ENCODE measurements around the gene PNLIPRP2. TPM values are rescaled to one million over a fixed set of nuclear protein-coding genes. Genes with fewer than 3 reads are reported as not detected.

The PNLIPRP2 gene
- total and polyA plus RNA-seq, 2 donors: 0.25 TPM; not detected in 1

DNA sequence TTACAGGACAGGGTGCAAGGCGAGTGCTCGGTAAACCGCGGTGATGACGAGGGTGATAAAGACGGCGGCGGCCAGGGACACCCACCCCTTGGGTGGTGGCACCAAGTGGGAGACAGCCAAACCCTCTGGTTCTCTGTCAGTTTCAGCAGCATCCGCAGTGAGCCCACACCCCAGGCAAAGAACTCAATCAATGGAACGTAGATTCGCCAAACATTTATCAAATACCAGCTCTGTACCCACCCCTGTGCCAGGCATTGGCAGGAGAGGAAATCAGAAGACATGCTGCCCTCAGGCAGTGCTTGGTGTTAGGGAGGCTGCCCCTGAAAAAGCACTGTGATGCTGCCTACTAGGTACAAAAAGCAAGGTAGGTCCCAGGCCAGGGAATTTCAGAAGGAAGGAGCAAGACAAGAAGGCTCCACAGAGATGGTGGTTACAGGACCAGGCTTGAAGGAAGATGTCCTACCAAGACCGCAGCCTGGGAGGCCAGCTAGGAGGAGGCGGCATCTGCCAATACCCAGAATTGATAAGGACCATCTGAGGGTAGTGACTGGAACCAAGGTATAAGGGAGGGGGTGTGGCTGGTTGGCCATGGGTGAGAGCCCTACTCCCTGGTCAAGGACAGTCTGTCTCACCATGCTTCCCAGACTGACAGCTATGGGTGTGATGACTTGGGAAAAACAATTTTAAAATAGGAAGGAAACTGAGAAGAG lies 10.2 kb upstream of the PNLIPRP2 start:
- H3K4me1 ChIP-seq (ENCODE audit: control insufficient read depth in 2 of 2, insufficient read depth in 2 of 2, low read length in 2 of 2): no peaks in the 10 kb centered on the region
- H3K27ac ChIP-seq (ENCODE audit: low read depth in 1 of 2, low read length in 1 of 2): no peak overlapping the region
- no peaks in the 10 kb centered on the region for H3K36me3 ChIP-seq (ENCODE audit: control insufficient read depth in 2 of 2, insufficient read depth in 2 of 2, low read length in 1 of 2)
- H3K9me3 ChIP-seq (ENCODE audit: control insufficient read depth in 2 of 2, insufficient read depth in 1 of 2, low read length in 1 of 2): peaks cover 0 to 1% of the 10 kb centered on the region in 2 donors
- peaks cover 7 to 21% of the 10 kb centered on the region in 2 donors for H3K27me3 ChIP-seq (ENCODE audit: control insufficient read depth in 2 of 2, insufficient read depth in 1 of 2, low read length in 1 of 2)
- WGBS: 96% methylated on average over 13 of the region's 13 CpGs
- DNase-seq (ENCODE audit: low read depth in 6 of 9, low spot score in 9 of 9): no peak
- no peak overlapping the region for H3K4me3 ChIP-seq (ENCODE audit: low read length in 2 of 2)

DNA sequence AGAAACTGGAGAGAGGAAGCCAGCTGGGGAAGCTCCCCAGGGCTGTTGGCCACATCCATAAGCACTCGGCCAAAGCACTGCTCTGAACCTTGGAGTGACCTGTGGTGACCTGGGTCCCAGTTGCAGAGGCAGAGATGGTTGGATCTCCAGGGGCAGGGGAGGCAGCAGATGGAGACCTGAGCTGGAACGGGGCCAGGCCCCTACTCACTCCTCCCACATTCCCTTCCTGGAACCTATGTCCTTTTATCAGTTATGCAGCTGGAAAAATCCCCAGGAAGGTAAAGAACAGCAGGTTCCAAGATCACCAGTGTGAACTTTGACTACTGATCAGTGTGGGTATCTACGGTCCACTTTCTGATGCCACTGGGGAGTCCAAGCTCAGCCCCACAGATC lies 9.6 kb upstream of the PNLIPRP2 start:
- DNase-seq (ENCODE audit: low read depth in 6 of 9, low spot score in 9 of 9): no peak
- peaks cover 7 to 21% of the 10 kb centered on the region in 2 donors for H3K27me3 ChIP-seq (ENCODE audit: control insufficient read depth in 2 of 2, insufficient read depth in 1 of 2, low read length in 1 of 2)
- H3K36me3 ChIP-seq (ENCODE audit: control insufficient read depth in 2 of 2, insufficient read depth in 2 of 2, low read length in 1 of 2): no peaks in the 10 kb centered on the region
- H3K4me1 ChIP-seq (ENCODE audit: control insufficient read depth in 2 of 2, insufficient read depth in 2 of 2, low read length in 2 of 2): no peaks in the 10 kb centered on the region
- 88% methylated on average over 3 of the region's 3 CpGs for WGBS
- H3K27ac ChIP-seq (ENCODE audit: low read depth in 1 of 2, low read length in 1 of 2): no peak overlapping the region
- H3K9me3 ChIP-seq (ENCODE audit: control insufficient read depth in 2 of 2, insufficient read depth in 1 of 2, low read length in 1 of 2): peaks cover 0 to 1% of the 10 kb centered on the region in 2 donors
- no peak overlapping the region for H3K4me3 ChIP-seq (ENCODE audit: low read length in 2 of 2)

DNA sequence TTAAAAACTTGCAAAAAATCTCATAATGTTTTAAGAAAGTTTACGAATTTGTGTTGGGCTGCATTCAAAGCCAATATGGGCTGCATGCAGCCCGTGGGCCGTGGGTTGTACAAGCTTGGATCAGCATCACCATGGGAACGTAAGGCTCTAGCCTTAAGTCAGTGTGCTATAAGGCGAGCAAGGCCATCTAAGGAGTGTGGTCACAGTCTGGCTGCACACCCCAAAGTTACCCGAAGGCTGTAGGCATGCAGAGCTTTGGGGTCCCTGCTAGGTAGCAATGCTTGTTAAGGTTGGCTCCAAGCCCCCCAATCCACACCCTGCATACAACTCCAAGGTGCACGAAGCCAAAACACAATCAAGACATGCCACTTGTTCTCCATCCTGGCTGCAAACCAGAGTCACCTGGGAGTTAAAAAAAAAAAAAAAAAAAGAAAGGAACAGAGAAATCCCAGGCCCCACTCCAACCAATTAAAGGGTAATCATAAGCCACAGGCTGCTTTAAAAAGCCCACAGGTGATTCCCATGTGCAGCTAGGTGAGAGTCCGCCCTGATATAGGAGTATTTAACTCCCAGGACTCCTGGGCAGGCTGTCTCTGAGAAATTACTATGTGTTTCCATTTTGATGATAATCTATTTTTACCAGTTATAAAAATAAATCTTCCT lies 8.5 kb upstream of the PNLIPRP2 start:
- Histone ChIP-seq H3K27ac (ENCODE audit: low read depth in 1 of 2, low read length in 1 of 2) (no peak overlapping the region), H3K27me3 (ENCODE audit: control insufficient read depth in 2 of 2, insufficient read depth in 1 of 2, low read length in 1 of 2) (peaks cover 7 to 21% of the 10 kb centered on the region in 2 donors), H3K4me3 (ENCODE audit: low read length in 2 of 2) (no peak overlapping the region), H3K4me1 (ENCODE audit: control insufficient read depth in 2 of 2, insufficient read depth in 2 of 2, low read length in 2 of 2) (no peaks in the 10 kb centered on the region), H3K9me3 (ENCODE audit: control insufficient read depth in 2 of 2, insufficient read depth in 1 of 2, low read length in 1 of 2) (peaks cover 0 to 1% of the 10 kb centered on the region in 2 donors), H3K36me3 (ENCODE audit: control insufficient read depth in 2 of 2, insufficient read depth in 2 of 2, low read length in 1 of 2) (no peaks in the 10 kb centered on the region)
- no peak for DNase-seq (ENCODE audit: low read depth in 6 of 9, low spot score in 9 of 9)
- 94% methylated on average over 8 of the region's 8 CpGs for WGBS

DNA sequence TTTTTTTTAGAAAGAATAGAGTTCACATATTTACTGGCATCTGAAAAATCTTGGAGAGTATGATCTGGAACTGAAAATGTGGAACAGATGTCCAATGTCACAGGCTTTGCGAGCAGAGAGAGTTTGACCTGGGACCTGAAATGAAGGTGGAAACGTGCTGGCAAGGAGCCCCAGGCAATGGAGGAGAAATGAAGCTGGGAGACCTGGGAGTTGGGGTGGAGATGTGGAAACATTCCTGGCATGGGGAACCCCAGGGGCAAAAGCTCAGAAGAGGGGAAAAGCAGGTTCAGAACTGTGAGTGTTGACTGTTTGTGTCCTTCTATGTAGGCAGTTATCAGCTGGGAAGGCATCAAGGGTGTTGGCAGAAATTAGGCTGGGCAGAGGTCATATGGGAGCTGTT lies 7.3 kb upstream of the PNLIPRP2 start:
- peaks cover 7 to 19% of the 10 kb centered on the region in 2 donors for H3K27me3 ChIP-seq (ENCODE audit: control insufficient read depth in 2 of 2, insufficient read depth in 1 of 2, low read length in 1 of 2)
- no peak overlapping the region for H3K27ac ChIP-seq (ENCODE audit: low read depth in 1 of 2, low read length in 1 of 2)
- peaks cover 0 to 1% of the 10 kb centered on the region in 2 donors for H3K9me3 ChIP-seq (ENCODE audit: control insufficient read depth in 2 of 2, insufficient read depth in 1 of 2, low read length in 1 of 2)
- no peak for DNase-seq (ENCODE audit: low read depth in 6 of 9, low spot score in 9 of 9)
- no peak overlapping the region for H3K4me3 ChIP-seq (ENCODE audit: low read length in 2 of 2)
- H3K36me3 ChIP-seq (ENCODE audit: control insufficient read depth in 2 of 2, insufficient read depth in 2 of 2, low read length in 1 of 2): no peaks in the 10 kb centered on the region
- H3K4me1 ChIP-seq (ENCODE audit: control insufficient read depth in 2 of 2, insufficient read depth in 2 of 2, low read length in 2 of 2): no peaks in the 10 kb centered on the region
- WGBS: 97% methylated on average over 2 of the region's 2 CpGs

DNA sequence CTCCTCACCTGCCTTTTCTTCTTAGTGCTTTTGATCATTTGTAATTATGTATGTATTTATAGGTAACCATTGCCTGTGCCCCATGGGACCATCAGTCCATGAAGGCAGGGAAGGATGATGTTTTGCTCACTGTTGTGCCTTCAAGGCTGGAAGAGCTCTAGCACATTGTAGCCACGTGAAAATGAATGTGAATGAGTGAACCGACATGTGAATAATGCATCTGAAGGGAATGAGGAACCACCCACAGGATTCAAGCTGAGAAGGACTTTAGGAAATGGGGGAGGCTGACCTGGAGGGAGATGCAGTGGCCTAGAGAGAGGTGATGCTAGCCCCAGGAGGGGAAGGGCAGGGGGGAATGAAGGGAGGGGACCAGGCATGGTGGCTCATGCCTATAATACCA lies 6.0 kb upstream of the PNLIPRP2 start:
- Histone ChIP-seq H3K27me3 (ENCODE audit: control insufficient read depth in 2 of 2, insufficient read depth in 1 of 2, low read length in 1 of 2) (peaks cover 0 to 6% of the 10 kb centered on the region in 2 donors), H3K27ac (ENCODE audit: low read depth in 1 of 2, low read length in 1 of 2) (no peak overlapping the region), H3K9me3 (ENCODE audit: control insufficient read depth in 2 of 2, insufficient read depth in 1 of 2, low read length in 1 of 2) (no peaks in the 10 kb centered on the region), H3K4me3 (ENCODE audit: low read length in 2 of 2) (no peak overlapping the region), H3K4me1 (ENCODE audit: control insufficient read depth in 2 of 2, insufficient read depth in 2 of 2, low read length in 2 of 2) (no peaks in the 10 kb centered on the region), H3K36me3 (ENCODE audit: control insufficient read depth in 2 of 2, insufficient read depth in 2 of 2, low read length in 1 of 2) (no peaks in the 10 kb centered on the region)
- no peak for DNase-seq (ENCODE audit: low read depth in 6 of 9, low spot score in 9 of 9)
- WGBS: 58% methylated on average over 2 of the region's 2 CpGs

DNA sequence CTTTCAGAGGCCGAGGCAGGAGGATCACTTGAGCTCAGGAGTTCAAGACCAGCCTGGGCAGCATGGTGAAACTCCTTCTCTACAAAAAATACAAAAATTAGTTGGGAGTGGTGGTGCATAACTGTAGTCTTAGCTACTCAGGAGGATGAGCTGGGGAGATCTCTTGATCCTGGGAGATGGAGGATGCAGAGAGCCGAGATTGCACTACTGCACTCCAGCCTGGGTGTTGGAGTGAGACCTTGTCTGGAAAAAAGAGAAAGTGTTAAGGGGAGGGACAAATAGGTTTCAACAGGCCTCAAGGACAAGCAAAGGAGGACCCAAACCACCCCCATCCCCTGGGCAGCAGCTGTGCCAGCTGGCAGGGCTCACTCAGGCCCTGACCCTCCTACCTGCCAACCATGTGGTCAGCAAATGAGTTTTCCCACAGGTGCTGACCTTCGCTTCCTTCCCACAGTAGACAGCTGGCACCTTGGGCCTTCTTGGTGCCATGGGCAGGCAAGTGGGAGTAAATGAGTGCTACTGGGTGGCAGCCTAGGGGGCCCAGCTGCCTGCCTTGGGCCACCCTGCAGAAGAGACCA lies 5.5 kb upstream of the PNLIPRP2 start:
- Histone ChIP-seq H3K4me1 (ENCODE audit: control insufficient read depth in 2 of 2, insufficient read depth in 2 of 2, low read length in 2 of 2) (no peaks in the 10 kb centered on the region), H3K4me3 (ENCODE audit: low read length in 2 of 2) (no peak overlapping the region), H3K27me3 (ENCODE audit: control insufficient read depth in 2 of 2, insufficient read depth in 1 of 2, low read length in 1 of 2) (peaks cover 0 to under 1% of the 10 kb centered on the region in 2 donors), H3K9me3 (ENCODE audit: control insufficient read depth in 2 of 2, insufficient read depth in 1 of 2, low read length in 1 of 2) (no peaks in the 10 kb centered on the region), H3K27ac (ENCODE audit: low read depth in 1 of 2, low read length in 1 of 2) (no peak overlapping the region), H3K36me3 (ENCODE audit: control insufficient read depth in 2 of 2, insufficient read depth in 2 of 2, low read length in 1 of 2) (no peaks in the 10 kb centered on the region)
- DNase-seq (ENCODE audit: low read depth in 6 of 9, low spot score in 9 of 9): no peak
- WGBS: 96% methylated on average over 3 of the region's 3 CpGs

DNA sequence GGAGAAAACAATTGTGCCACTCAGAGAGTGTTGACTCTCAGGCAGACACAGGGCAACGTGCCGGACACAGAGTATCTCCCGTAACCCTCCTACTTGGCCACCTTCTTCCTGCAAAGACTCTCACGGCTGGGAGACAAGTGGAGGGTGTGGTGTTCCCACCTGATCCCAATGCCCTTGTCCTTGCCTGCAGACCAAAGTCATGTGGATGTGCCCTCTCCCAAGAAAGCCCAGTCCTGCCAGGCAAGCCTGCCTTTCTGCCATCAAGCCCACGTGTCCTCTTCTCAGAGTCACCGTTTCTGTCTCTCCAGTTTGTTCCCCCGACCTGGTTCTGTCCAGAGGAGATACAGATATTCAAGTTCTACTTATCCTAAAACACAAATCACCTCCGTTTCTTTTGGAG lies 723 bp downstream of the PNLIPRP2 start:
- Histone ChIP-seq H3K27ac (ENCODE audit: low read depth in 1 of 2, low read length in 1 of 2) (no peak overlapping the region), H3K36me3 (ENCODE audit: control insufficient read depth in 2 of 2, insufficient read depth in 2 of 2, low read length in 1 of 2) (no peaks in the 10 kb centered on the region), H3K4me1 (ENCODE audit: control insufficient read depth in 2 of 2, insufficient read depth in 2 of 2, low read length in 2 of 2) (no peaks in the 10 kb centered on the region), H3K4me3 (ENCODE audit: low read length in 2 of 2) (no peak overlapping the region), H3K27me3 (ENCODE audit: control insufficient read depth in 2 of 2, insufficient read depth in 1 of 2, low read length in 1 of 2) (peaks cover 0 to 2% of the 10 kb centered on the region in 2 donors), H3K9me3 (ENCODE audit: control insufficient read depth in 2 of 2, insufficient read depth in 1 of 2, low read length in 1 of 2) (no peaks in the 10 kb centered on the region)
- WGBS: 90% methylated on average over 8 of the region's 8 CpGs
- no peak for DNase-seq (ENCODE audit: low read depth in 6 of 9, low spot score in 9 of 9)

DNA sequence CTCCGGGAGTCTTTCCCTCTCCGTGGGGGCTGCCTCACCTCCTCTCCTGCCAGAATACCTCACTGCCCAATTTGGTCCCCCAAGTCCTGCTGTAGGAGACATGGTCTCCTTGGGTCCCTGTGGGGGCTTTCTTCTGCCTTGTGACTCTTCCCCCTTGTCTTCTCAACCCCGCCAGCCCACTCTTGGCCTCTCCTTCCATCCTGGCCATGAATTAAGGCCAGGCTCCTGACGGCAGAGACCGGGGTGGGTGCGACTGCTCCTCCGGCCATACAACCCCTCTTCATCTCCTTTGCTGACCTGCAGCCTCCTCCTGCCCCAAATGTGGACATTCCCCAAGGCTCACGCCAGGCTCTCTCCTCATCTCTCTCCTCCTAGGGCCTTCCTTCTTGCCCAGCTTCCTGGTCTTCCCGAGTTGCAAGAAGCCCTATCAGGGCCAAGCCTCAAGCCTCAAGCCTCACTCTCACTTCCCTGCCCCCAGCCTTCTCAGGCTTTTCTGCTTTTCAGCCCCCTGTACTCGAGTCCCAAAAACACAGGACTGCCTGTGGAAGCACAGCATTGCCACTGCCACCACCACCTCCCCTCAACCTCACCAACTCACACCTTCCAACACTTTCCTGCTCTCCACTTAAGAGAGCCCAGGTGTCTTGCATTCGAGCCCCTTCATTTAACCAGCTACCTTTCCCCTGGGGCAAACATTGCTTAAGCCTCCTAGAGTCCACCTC lies 1.3 kb downstream of the PNLIPRP2 start:
- WGBS: 86% methylated on average over 11 of the region's 11 CpGs
- peaks cover 0 to 8% of the 10 kb centered on the region in 2 donors for H3K27me3 ChIP-seq (ENCODE audit: control insufficient read depth in 2 of 2, insufficient read depth in 1 of 2, low read length in 1 of 2)
- no peak for DNase-seq (ENCODE audit: low read depth in 6 of 9, low spot score in 9 of 9)

DNA sequence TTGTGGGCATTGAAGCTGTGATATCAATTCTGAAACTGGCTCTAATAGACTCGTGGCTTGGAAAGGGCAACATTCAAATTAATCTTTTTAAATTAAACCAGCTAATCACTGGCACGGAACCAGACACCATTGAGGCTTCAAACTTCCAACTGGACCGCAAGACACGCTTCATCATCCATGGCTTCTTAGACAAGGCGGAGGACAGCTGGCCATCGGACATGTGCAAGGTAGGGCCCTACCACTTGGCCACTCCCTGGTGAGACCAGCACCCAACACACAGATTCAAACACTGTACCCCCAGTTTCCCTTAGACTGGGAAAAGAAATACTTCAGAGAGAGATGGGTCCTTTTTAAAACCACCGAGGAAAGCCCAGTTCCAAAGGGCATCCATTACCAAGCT lies 5.1 kb downstream of the PNLIPRP2 start:
- H3K9me3 ChIP-seq (ENCODE audit: control insufficient read depth in 2 of 2, insufficient read depth in 1 of 2, low read length in 1 of 2): no peaks in the 10 kb centered on the region
- WGBS: 93% methylated on average over 7 of the region's 7 CpGs
- H3K4me3 ChIP-seq (ENCODE audit: low read length in 2 of 2): no peak overlapping the region
- peaks cover 10 to 29% of the 10 kb centered on the region in 2 donors for H3K27me3 ChIP-seq (ENCODE audit: control insufficient read depth in 2 of 2, insufficient read depth in 1 of 2, low read length in 1 of 2)
- no peaks in the 10 kb centered on the region for H3K4me1 ChIP-seq (ENCODE audit: control insufficient read depth in 2 of 2, insufficient read depth in 2 of 2, low read length in 2 of 2)
- H3K36me3 ChIP-seq (ENCODE audit: control insufficient read depth in 2 of 2, insufficient read depth in 2 of 2, low read length in 1 of 2): no peaks in the 10 kb centered on the region
- DNase-seq (ENCODE audit: low read depth in 6 of 9, low spot score in 9 of 9): no peak
- no peak overlapping the region for H3K27ac ChIP-seq (ENCODE audit: low read depth in 1 of 2, low read length in 1 of 2)

More for the DNA sequence above, 1.3 kb downstream of the PNLIPRP2 start:
- Histone ChIP-seq H3K36me3 (ENCODE audit: control insufficient read depth in 2 of 2, insufficient read depth in 2 of 2, low read length in 1 of 2) (no peaks in the 10 kb centered on the region), H3K9me3 (ENCODE audit: control insufficient read depth in 2 of 2, insufficient read depth in 1 of 2, low read length in 1 of 2) (no peaks in the 10 kb centered on the region), H3K27ac (ENCODE audit: low read depth in 1 of 2, low read length in 1 of 2) (no peak overlapping the region), H3K4me1 (ENCODE audit: control insufficient read depth in 2 of 2, insufficient read depth in 2 of 2, low read length in 2 of 2) (no peaks in the 10 kb centered on the region), H3K4me3 (ENCODE audit: low read length in 2 of 2) (no peak overlapping the region)
